Mesenchymal stem cell (in vitro differentiated cells and primary cell): ENCODE results near the gene MOV10.

Source experiments
- DNase-seq: peaks from one replicate; pipeline ENCODE4 v3.0.0-alpha.2; 2013
- H2AFZ ChIP-seq: one replicate; pipeline ENCODE4 v1.6.1; 2013; ENCODE audit warnings: low read depth, mild to moderate bottlenecking, control low read depth, inconsistent platforms, low read length, moderate library complexity
- H2AK5ac ChIP-seq: 2 replicates; pipeline ENCODE4 v1.6.1; 2013; ENCODE audit warnings: low read length, moderate library complexity, mild to moderate bottlenecking, inconsistent platforms; ENCODE audit not compliant: severe bottlenecking
- H2BK120ac ChIP-seq: one replicate; pipeline ENCODE4 v1.6.1; 2013; ENCODE audit warnings: low read depth, mild to moderate bottlenecking, inconsistent platforms, low read length, moderate library complexity
- H2BK12ac ChIP-seq, 2 experiments: one replicate each; pipeline ENCODE4 v1.6.1; 2013; ENCODE audit warnings: inconsistent platforms in 2 of 2, low read length in 2 of 2, mild to moderate bottlenecking in 2 of 2, moderate library complexity in 2 of 2, control low read depth in 1 of 2
- H2BK15ac ChIP-seq: one replicate; pipeline ENCODE4 v1.6.1; 2013; ENCODE audit warnings: mild to moderate bottlenecking, low read depth, inconsistent platforms; ENCODE audit not compliant: poor library complexity, severe bottlenecking
- H2BK5ac ChIP-seq: 2 replicates; pipeline ENCODE4 v1.6.1; 2013; ENCODE audit warnings: low read depth, mild to moderate bottlenecking, low read length, control low read depth, inconsistent platforms; ENCODE audit not compliant: poor library complexity, severe bottlenecking
- H3K14ac ChIP-seq, 2 experiments: one replicate each; pipeline ENCODE4 v1.6.1; 2013; ENCODE audit warnings: inconsistent platforms in 2 of 2, low read length in 2 of 2, control low read depth in 1 of 2, mild to moderate bottlenecking in 1 of 2, moderate library complexity in 1 of 2
- H3K18ac ChIP-seq, 2 experiments: one replicate each; pipeline ENCODE4 v1.6.1; 2013; ENCODE audit warnings: inconsistent platforms in 2 of 2, low read length in 2 of 2, control low read depth in 1 of 2, low read depth in 1 of 2, mild to moderate bottlenecking in 1 of 2
- H3K23ac ChIP-seq, 2 experiments: one replicate each; pipeline ENCODE4 v1.6.1; 2013; ENCODE audit warnings: inconsistent platforms in 2 of 2, low read length in 2 of 2, mild to moderate bottlenecking in 2 of 2, moderate library complexity in 2 of 2, control low read depth in 1 of 2
- H3K27ac ChIP-seq: 2 replicates; pipeline ENCODE4 v1.5.1; 2013; ENCODE audit warnings: mild to moderate bottlenecking, moderate library complexity, low read length, control low read depth, inconsistent platforms; ENCODE audit not compliant: poor library complexity, severe bottlenecking
- H3K27me3 ChIP-seq, 2 experiments: 2 replicates each; pipeline versions ENCODE4 v1.6.1 to v1.7.0; 2013; ENCODE audit warnings: low read length in 2 of 2, mild to moderate bottlenecking in 2 of 2, moderate library complexity in 2 of 2, control low read depth in 1 of 2, inconsistent platforms in 1 of 2; ENCODE audit not compliant: control insufficient read depth in 1 of 2, insufficient read depth in 1 of 2
- H3K36me3 ChIP-seq, 2 experiments: 2 replicates each; pipeline versions ENCODE4 v1.6.1 to v1.7.0; 2013; ENCODE audit warnings: low read length in 2 of 2, control low read depth in 1 of 2, inconsistent platforms in 1 of 2, low read depth in 1 of 2, mild to moderate bottlenecking in 1 of 2; ENCODE audit not compliant: insufficient read depth in 2 of 2, control insufficient read depth in 1 of 2
- H3K4ac ChIP-seq, 2 experiments: one replicate each; pipeline ENCODE4 v1.6.1; 2013; ENCODE audit warnings: inconsistent platforms in 2 of 2, low read length in 2 of 2, mild to moderate bottlenecking in 2 of 2, moderate library complexity in 2 of 2, control low read depth in 1 of 2, low read depth in 1 of 2
- H3K4me1 ChIP-seq: 2 replicates; pipeline ENCODE4 v1.6.1; 2013; ENCODE audit warnings: low read depth, low read length, control low read depth; ENCODE audit not compliant: control insufficient read depth, insufficient read depth
- H3K4me2 ChIP-seq: 2 replicates; pipeline ENCODE4 v1.6.1; 2013; ENCODE audit warnings: low read length, mild to moderate bottlenecking, inconsistent platforms; ENCODE audit not compliant: poor library complexity, severe bottlenecking
- H3K4me3 ChIP-seq, 2 experiments: 2 replicates each; pipeline versions ENCODE4 v1.5.1 to v1.7.0; 2013; ENCODE audit warnings: low read length in 2 of 2, mild to moderate bottlenecking in 2 of 2, control low read depth in 1 of 2, low read depth in 1 of 2; ENCODE audit not compliant: insufficient read depth in 1 of 2
- H3K79me1 ChIP-seq: replicated peaks from 2 replicates; pipeline ENCODE4 v1.6.1; 2013; ENCODE audit warnings: mild to moderate bottlenecking, control low read depth, low read length, inconsistent platforms; ENCODE audit not compliant: poor library complexity, severe bottlenecking
- H3K9ac ChIP-seq: 2 replicates; pipeline ENCODE4 v1.7.0; 2013; ENCODE audit warnings: mild to moderate bottlenecking, low read length, moderate library complexity
- H3K9me3 ChIP-seq: 2 replicates; pipeline ENCODE4 v1.7.0; 2013; ENCODE audit warnings: mild to moderate bottlenecking, low read length; ENCODE audit not compliant: control insufficient read depth
- H4K8ac ChIP-seq: one replicate; pipeline ENCODE4 v1.6.1; 2013; ENCODE audit warnings: inconsistent platforms, mild to moderate bottlenecking, low read length, moderate library complexity
- H4K91ac ChIP-seq: one replicate; pipeline ENCODE4 v1.6.1; 2013; ENCODE audit warnings: mild to moderate bottlenecking, low read length, inconsistent platforms
- WGBS: methylation state at CpG from one replicate; pipeline ENCODE4 v1.1.7; 2013; ENCODE audit warnings: mixed read lengths; 5-methylcytosine and 5-hydroxymethylcytosine counted together

Gene MOV10

DNA sequence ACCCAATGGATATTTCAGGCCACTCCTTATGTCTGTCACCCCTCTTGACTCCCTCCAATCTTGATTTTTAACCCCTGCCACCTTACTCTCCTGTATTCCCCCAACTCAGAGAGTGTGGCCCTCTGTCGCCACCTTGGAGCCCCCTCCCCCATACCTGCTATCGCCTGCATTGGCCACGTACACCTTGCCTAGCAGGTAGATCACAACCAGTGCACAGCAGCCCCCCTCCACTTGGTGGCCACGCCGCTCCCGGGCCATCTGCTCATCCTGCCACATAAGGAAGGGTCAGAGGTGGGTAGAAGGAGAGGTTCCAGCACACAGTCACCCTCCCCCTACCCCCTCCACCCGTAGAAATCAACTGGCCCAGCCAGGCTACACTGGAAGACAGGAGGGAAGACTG is 37.7 kb downstream of the MOV10 start:
- Histone ChIP-seq H3K18ac (no peak overlapping the region), H3K9me3 (no peaks in the 10 kb centered on the region), H2BK5ac (no peak overlapping the region), H3K36me3 (peaks cover 0 to 12% of the 10 kb centered on the region in 2 experiments), H2AK5ac (no peak overlapping the region), H2BK15ac (no peak overlapping the region), H3K27me3 (peaks cover 0 to 6% of the 10 kb centered on the region in 2 experiments), H3K4me3 (no peak overlapping the region), H3K4me1 (peaks cover 28% of the 10 kb centered on the region), H4K8ac (no peak overlapping the region), H3K4ac (no peak overlapping the region), H2BK120ac (no peak overlapping the region), H3K23ac (no peak overlapping the region), H3K14ac (no peak overlapping the region), H3K79me1 (peaks cover 1% of the 10 kb centered on the region), H3K27ac (no peak overlapping the region), H2AFZ (no peak overlapping the region), H3K4me2 (no peak overlapping the region), H3K9ac (no peak overlapping the region), H4K91ac (peak overlapping the region; percentile 61), H2BK12ac (no peak overlapping the region)
- WGBS = 97% methylated on average over 7 of the region's 7 CpGs
- no peak for DNase-seq

DNA sequence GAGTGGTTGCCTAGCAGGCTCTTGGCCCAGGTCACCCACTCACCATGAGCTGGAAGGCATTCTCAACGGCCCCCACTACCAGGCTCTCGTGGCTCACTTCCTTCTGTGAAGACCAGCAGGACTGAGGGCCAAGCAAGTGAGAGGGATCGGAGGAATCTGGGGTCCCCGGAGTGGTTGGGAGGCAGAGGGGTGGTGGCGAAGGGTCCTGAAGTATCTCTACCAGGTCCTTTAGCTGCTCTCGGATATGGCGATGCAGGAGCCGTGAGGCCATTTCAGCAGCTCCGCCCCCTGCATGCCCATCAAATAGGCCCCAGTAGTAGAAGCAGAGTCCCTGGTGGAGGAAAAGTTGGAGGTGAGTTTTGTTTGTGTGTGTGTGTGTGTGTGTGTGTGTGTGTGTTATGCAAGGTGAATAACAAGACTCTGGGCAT is 38.3 kb downstream of the MOV10 start:
- DNase-seq = no peak

DNA sequence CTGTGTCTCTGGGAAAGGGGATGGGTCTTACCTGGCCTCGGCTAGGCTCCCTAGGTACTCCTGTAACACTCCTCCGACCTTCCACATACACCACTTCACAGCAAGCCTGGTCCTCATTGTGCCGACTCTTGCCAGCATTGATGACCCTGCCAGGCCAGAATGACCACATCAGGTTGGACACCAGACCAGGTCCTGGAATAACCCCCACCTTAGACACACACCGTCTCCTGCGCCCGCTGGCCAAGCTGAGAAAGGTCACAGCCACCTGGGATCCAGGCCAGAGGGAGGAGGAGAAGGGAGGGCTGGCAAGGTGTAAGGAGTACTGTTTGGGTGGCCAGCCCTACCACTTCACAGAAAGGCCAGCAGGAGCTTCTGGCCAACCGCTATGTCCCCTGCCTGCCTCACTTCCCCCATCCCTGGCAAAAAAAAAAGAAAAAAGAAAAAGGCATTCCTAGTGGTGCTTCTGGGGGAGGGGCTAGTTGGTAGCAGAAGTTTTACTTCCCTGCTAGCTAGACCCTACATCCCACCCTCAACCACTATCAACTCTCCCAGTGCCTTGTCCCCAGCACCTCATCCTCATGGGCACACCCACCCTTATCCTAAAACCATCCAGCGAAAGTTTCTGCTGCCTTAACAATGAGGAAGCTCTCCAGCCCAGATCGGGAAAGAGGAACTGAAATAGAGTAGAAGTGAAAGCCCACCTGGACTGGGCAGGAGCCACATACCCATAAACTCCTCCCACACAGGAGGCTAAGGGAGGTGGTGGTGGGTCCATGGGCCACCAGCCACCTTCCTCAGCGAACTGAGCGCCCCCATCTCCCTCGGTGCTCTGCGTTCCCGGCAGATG is 39.2 kb downstream of the MOV10 start:
- Histone ChIP-seq H3K9me3 (no peaks in the 10 kb centered on the region), H2BK15ac (no peak overlapping the region), H3K36me3 (peaks cover 0 to 12% of the 10 kb centered on the region in 2 experiments), H2BK5ac (no peak overlapping the region), H3K4me3 (peak overlapping the region; percentile 63 to 78), H4K91ac (no peak overlapping the region), H4K8ac (no peak overlapping the region), H2BK120ac (no peak overlapping the region), H3K79me1 (no peaks in the 10 kb centered on the region), H2BK12ac (peak overlapping the region in 1 of 2 experiments; percentile 66), H2AK5ac (no peak overlapping the region), H3K4me1 (peaks cover 25% of the 10 kb centered on the region), H3K9ac (peak overlapping the region; percentile 55), H3K14ac (no peak overlapping the region), H2AFZ (no peak overlapping the region), H3K4ac (no peak overlapping the region), H3K27ac (no peak overlapping the region), H3K18ac (peak overlapping the region; percentile 19 to 63), H3K23ac (peak overlapping the region in 1 of 2 experiments; percentile 9), H3K4me2 (peak overlapping the region; percentile 99), H3K27me3 (peaks cover 0 to 6% of the 10 kb centered on the region in 2 experiments)
- 27% methylated on average over 8 of the region's 14 CpGs for WGBS
- DNase-seq = no peak

More for the DNA sequence above, 38.3 kb downstream of the MOV10 start:
- Histone ChIP-seq H3K79me1 (peaks cover 1% of the 10 kb centered on the region), H3K18ac (no peak overlapping the region), H3K4me2 (no peak overlapping the region), H3K4me1 (peaks cover 25% of the 10 kb centered on the region), H2BK120ac (no peak overlapping the region), H4K8ac (no peak overlapping the region), H2BK15ac (no peak overlapping the region), H3K4me3 (no peak overlapping the region), H2AFZ (no peak overlapping the region), H2AK5ac (no peak overlapping the region), H3K4ac (no peak overlapping the region), H3K14ac (no peak overlapping the region), H2BK12ac (no peak overlapping the region), H3K36me3 (peaks cover 0 to 12% of the 10 kb centered on the region in 2 experiments), H3K23ac (no peak overlapping the region), H2BK5ac (no peak overlapping the region), H3K9ac (no peak overlapping the region), H3K9me3 (no peaks in the 10 kb centered on the region), H4K91ac (no peak overlapping the region), H3K27me3 (peaks cover 0 to 6% of the 10 kb centered on the region in 2 experiments), H3K27ac (no peak overlapping the region)
- 87% methylated on average over 9 of the region's 9 CpGs for WGBS
